K562 (cell line): ENCODE measurements around the gene FKBP2. TPM values are rescaled to one million over a fixed set of nuclear protein-coding genes. Genes with fewer than 3 reads are reported as not detected.

Experiments
- BCLAF1 ChIP-seq, 2 experiments: fragments of 450-650 bp in 1 of 2; IDR thresholded peaks; 2 replicates each; pipeline ENCODE4 v1.6.1; 2011 to 2017; ENCODE audit warnings: low read depth in 2 of 2, antibody characterized with exemption in 1 of 2, borderline replicate concordance in 1 of 2, low read length in 1 of 2, mild to moderate bottlenecking in 1 of 2, mixed read lengths in 1 of 2; ENCODE audit not compliant: control insufficient read depth in 1 of 2
- CBFA2T2 ChIP-seq: fragments of 450-650 bp; conservative IDR thresholded peaks from 2 replicates; pipeline ENCODE4 v1.6.1; 2017; ENCODE audit warnings: mild to moderate bottlenecking
- CHD2 ChIP-seq: IDR thresholded peaks from 2 replicates; pipeline ENCODE4 v1.6.1; 2011; ENCODE audit warnings: low read depth, low read length
- E4F1 ChIP-seq: fragments of 250-450 bp; sonication (Bioruptor Pico); IDR thresholded peaks from 2 replicates; pipeline ENCODE4 v1.5.0; 2021; ENCODE audit warnings: mild to moderate bottlenecking, borderline replicate concordance
- FOS ChIP-seq: IDR thresholded peaks from 3 replicates; pipeline ENCODE4 v1.6.1; 2011; ENCODE audit not compliant: insufficient read length; ENCODE audit errors: extremely low read depth
- HEY1 ChIP-seq: fragments of 250-450 bp; sonication (Bioruptor Pico); IDR thresholded peaks from 2 replicates; pipeline ENCODE4 v1.5.0; 2020; ENCODE audit warnings: mild to moderate bottlenecking, moderate library complexity, borderline replicate concordance
- JUNB ChIP-seq: fragments of 450-650 bp; formaldehyde crosslinking; conservative IDR thresholded peaks from 2 replicates; pipeline ENCODE4 v1.4.0; 2020; ENCODE audit warnings: mild to moderate bottlenecking
- JUND ChIP-seq, 2 experiments: IDR thresholded peaks; 2 replicates in 1 of 2; 3 replicates in 1 of 2; pipeline ENCODE4 v1.6.1; 2011; ENCODE audit warnings: borderline replicate concordance in 2 of 2, low read depth in 2 of 2, low read length in 2 of 2, improper control_type of control experiment in 1 of 2, missing biosample characterization in 1 of 2, missing genetic modification characterization in 1 of 2, missing genetic modification reagents in 1 of 2
- POLR2H ChIP-seq: IDR thresholded peaks from 2 replicates; pipeline ENCODE4 v1.6.1; 2016; ENCODE audit warnings: missing genetic modification characterization, low read depth, mild to moderate bottlenecking, control low read depth, missing compliant biosample characterization, moderate library complexity
- PYGO2 ChIP-seq: fragments of 450-650 bp; IDR thresholded peaks from 2 replicates; pipeline ENCODE4 v1.6.1; 2016; ENCODE audit warnings: mild to moderate bottlenecking, missing genetic modification characterization, moderate library complexity, missing compliant biosample characterization
- RBM34 ChIP-seq: fragments of 200-400 bp; formaldehyde crosslinking; IDR thresholded peaks from 2 replicates; pipeline ENCODE4 v1.6.1; 2018; ENCODE audit warnings: low read length, borderline replicate concordance; ENCODE audit not compliant: insufficient read depth
- SOX6 ChIP-seq: fragments of 450-650 bp; IDR thresholded peaks from 2 replicates; pipeline ENCODE4 v1.6.1; 2014; ENCODE audit warnings: mild to moderate bottlenecking
- SRSF9 ChIP-seq: fragments of 200-400 bp; formaldehyde crosslinking; IDR thresholded peaks from 2 replicates; pipeline ENCODE4 v1.6.1; 2017; ENCODE audit warnings: low read depth, low read length, borderline replicate concordance
- ZBTB12 ChIP-seq: fragments of 250-450 bp; sonication (Bioruptor Pico); IDR thresholded peaks from 2 replicates; pipeline ENCODE4 v1.4.0; 2020
- ZKSCAN8 ChIP-seq: fragments of 200-800 bp; sonication (Bioruptor generic); IDR thresholded peaks from 2 replicates; pipeline ENCODE4 v1.6.1; 2016; ENCODE audit warnings: missing genetic modification characterization, missing compliant biosample characterization
- ZNF134 ChIP-seq: fragments of 250-450 bp; sonication (Bioruptor Pico); conservative IDR thresholded peaks from 2 replicates; pipeline ENCODE4 v1.4.0; 2020
- ZNF217 ChIP-seq: sonication (generic); formaldehyde crosslinking; IDR thresholded peaks from 2 replicates; pipeline ENCODE4 v1.8.0; 2022; ENCODE audit warnings: mild to moderate bottlenecking, missing genetic modification reagents
- ZNF740 ChIP-seq, 3 experiments: fragments of 200-800 bp in 1 of 3; sonication (Bioruptor generic) in 1 of 3; sonication (generic) in 1 of 3; formaldehyde crosslinking in 1 of 3; IDR thresholded peaks; 2 replicates each; pipeline versions ENCODE4 v1.6.1 to v1.8.0; 2016 to 2022; ENCODE audit warnings: mild to moderate bottlenecking in 2 of 3, missing compliant biosample characterization in 2 of 3, missing genetic modification characterization in 2 of 3, missing genetic modification reagents in 1 of 3
- polyA plus RNA-seq, 8 experiments: library from polyadenylated mRNA; depleted of rRNA in 4 of 8; stranded (reverse) in 5 of 8; unstranded in 3 of 8; fragments of >200 nt; fragmentation: Nextera tagmentation in 2 of 8; fragmentation: Illumina TruSeq in 1 of 8; extraction: Ambion mirVana in 2 of 8; extraction: Trizol in 1 of 8; gene quantifications; 2 replicates each; pipeline versions ENCODE4 v1.2.1 to v1.2.3, GENCODE V29; 2011 to 2014; ENCODE audit warnings: inconsistent platforms in 1 of 8, missing spikeins in 1 of 8
- total RNA-seq, 7 experiments: library from RNA; depleted of rRNA in 6 of 7; stranded (reverse); fragments of >200 nt in 6 of 7; fragmentation: Illumina TruSeq in 2 of 7; extraction: Trizol in 2 of 7; gene quantifications; 2 replicates each; pipeline versions ENCODE4 v1.2.1 to v1.2.3, GENCODE V29; 2011 to 2021; ENCODE audit warnings: low replicate concordance in 1 of 7

FKBP2 gene
- total and polyA plus RNA-seq, 9 of the 15 experiments (the other 6 are each of a cell fraction or from before 2014, with no cell fraction given) = 3.5 to 151 (median 58.1) TPM

- TF ChIP-seq CBFA2T2 (no peak), HEY1 (CRISPR knock-in tag) (no peak), FOS (no peak), JUNB (CRISPR knock-in tag) (no peak), ZKSCAN8 (CRISPR knock-in tag) (no peak), E4F1 (no peak), CHD2 (no peak), BCLAF1 (IDR thresholded peaks at IDR 0.05; ENCODE audit: borderline replicate concordance in 1 of 2, control insufficient read depth in 1 of 2, low read depth in 2 of 2, low read length in 1 of 2) (no peak), JUND (IDR thresholded peaks at IDR 0.05; ENCODE audit: borderline replicate concordance, low read depth, low read length) (no peak), JUND (tag; IDR thresholded peaks at IDR 0.05; ENCODE audit: borderline replicate concordance, low read depth, low read length) (no peak), ZNF740 (CRISPR knock-in tag; IDR thresholded peaks at IDR 0.05) (no peak), ZNF740 (tag; IDR thresholded peaks at IDR 0.05) (no peak; a peak in 1 of 4 replicates), RBM34 (no peak), POLR2H (tag) (no peak), PYGO2 (tag) (no peak), SOX6 (no peak), SRSF9 (no peak), ZNF217 (CRISPR knock-in tag) (no peak), ZBTB12 (CRISPR knock-in tag) (no peak), ZNF134 (no peak)
These were observed 10.3 kb downstream of the FKBP2 start, which contains the start of gene PLCB3 (continued) for GRCh38 chr11:64251016-64251752.
